HG02973 (cell line): Measurements from ENCODE around the gene NKIRAS1.
"Not testable (repeated sequence)": the region's sequence is repeated elsewhere in the genome, so short reads cannot be mapped to it uniquely, and the experiment has no call there.

Source experiments
- ATAC-seq: cut with Tn5 transposase; IDR thresholded peaks from one replicate; pipeline ENCODE4 v1.9.1; 2021; ENCODE audit warnings: moderate library complexity; ENCODE audit not compliant: unreplicated experiment

NKIRAS1 gene

GRCh38 chr3:23941440-23941839 is 24.6 kb upstream of the NKIRAS1 start:
- ATAC-seq, result no peak

GRCh38 chr3:23940775-23941174 is 24.0 kb upstream of the NKIRAS1 start:
- ATAC-seq, result no peak

GRCh38 chr3:23938688-23939087 is 21.9 kb upstream of the NKIRAS1 start:
- no peak for ATAC-seq

DNA sequence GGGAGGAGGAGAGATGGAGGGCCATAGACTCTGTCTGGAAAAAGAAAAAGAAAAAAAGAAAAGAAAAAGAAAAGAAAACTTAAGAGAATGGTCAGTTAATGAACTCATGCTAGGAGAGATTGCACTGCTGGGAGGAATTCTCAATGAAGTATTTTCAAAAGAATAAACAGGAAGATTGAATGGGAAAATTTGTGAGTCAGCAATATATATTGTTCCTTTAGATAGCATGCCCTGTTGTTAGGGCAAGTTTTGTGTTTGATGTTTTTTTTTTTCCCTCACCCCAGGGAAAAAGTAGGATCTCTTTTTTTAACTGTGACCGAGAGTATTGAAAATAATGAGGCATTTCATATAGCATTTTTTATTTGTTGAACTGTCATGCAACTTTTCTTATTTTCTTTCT is 20.5 kb upstream of the NKIRAS1 start:
- no peak for ATAC-seq

DNA sequence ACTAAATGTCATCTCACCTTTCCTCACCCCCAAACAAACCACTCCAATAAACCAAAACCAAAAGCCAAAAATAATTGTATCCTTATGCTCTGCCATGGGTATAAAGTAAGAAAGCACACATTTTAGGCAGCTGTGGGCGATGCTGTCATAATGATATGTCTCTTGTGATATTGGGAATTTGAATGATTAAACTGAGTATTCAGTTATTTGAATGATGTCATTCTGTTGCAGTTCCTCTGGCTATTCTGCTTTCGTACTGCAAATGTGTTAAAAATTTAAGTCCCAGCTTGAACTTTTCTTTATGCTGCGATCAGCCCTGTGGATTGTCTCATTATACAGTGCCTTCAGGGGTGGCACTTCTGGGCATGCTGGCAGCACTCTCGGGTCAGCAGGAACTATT is 17.5 kb upstream of the NKIRAS1 start:
- no peak for ATAC-seq

DNA sequence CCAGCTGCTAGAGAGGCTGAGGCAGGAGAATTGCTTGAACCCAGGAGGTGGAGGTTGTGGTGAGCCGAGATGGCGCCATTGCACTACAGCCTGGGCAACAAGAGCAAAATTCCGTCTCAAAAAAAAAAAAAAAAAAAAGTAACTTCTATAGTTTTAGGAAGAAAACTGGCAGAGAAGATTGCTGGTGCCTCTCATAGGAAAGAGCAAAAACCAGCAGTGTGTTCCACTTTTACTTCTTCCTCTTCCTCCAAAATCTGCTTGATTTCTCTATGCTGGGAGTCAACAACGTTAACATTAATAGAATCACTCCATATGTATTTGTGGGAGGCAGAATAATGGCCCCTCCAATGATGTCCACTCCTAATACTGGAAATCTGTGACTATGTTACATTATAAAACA is 15.8 kb upstream of the NKIRAS1 start:
- no peak for ATAC-seq

- ATAC-seq, result no peak
Measured at GRCh38 chr3:23931597-23931996, 14.8 kb upstream of the NKIRAS1 start.

DNA sequence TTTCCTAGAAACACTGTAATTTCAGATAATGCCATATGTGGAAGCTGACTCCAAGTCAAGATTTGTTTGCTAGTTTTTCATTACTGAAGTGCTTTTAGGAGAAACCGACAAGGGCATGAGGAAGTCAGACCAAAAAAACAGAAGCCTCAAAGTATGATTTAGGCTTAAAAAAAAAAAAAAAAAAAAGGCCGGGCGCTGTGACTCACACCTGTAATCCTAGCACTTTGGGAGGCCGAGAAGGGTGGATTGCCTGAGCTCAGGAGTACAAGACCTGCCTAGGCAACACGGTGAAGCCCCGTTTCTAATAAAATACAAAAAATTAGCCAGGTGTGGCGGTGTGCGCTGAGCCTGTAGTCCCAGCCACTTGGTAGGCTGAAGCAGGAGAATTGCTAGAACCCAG is 11.7 kb upstream of the NKIRAS1 start:
- ATAC-seq, result no peak

GRCh38 chr3:23926736-23927135 is 9.9 kb upstream of the NKIRAS1 start:
- ATAC-seq, result no peak

GRCh38 chr3:23926246-23926645 is 9.5 kb upstream of the NKIRAS1 start:
- no peak for ATAC-seq

GRCh38 chr3:23923786-23924185 is 7.0 kb upstream of the NKIRAS1 start:
- ATAC-seq, result no peak

- no peak for ATAC-seq
Measured at GRCh38 chr3:23921052-23921511, 4.3 kb upstream of the NKIRAS1 start.

DNA sequence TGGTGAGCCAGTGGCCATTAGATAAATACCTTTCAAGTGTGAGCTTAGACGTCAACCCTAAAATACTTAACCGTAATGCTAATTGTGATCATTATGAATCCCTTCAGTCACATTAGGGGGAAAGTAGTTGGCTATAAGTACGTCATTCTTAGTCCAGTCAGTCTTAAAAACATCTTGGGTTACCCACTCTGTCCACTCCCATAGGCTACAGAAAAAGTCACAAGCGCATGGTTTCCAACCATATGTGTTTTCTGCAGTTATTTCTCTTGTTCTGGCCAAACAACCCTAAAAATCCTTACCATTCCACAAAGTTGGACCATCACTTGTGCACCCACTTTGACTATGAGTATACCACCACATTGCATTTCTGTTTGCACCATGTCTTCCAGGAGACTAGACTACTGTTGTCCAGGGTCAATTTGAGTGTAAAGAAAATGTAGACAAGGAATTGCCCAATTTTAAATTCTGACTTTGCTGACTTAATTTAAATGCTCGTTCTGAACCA is 3.4 kb upstream of the NKIRAS1 start:
- ATAC-seq, result no peak

GRCh38 chr3:23919628-23920027 is 2.8 kb upstream of the NKIRAS1 start:
- ATAC-seq, result no peak

GRCh38 chr3:23918331-23918730 is 1.5 kb upstream of the NKIRAS1 start:
- not testable (repeated sequence) for ATAC-seq

- ATAC-seq, result not testable (repeated sequence)
Measured at GRCh38 chr3:23917679-23918303, 1.0 kb upstream of the NKIRAS1 start.

DNA sequence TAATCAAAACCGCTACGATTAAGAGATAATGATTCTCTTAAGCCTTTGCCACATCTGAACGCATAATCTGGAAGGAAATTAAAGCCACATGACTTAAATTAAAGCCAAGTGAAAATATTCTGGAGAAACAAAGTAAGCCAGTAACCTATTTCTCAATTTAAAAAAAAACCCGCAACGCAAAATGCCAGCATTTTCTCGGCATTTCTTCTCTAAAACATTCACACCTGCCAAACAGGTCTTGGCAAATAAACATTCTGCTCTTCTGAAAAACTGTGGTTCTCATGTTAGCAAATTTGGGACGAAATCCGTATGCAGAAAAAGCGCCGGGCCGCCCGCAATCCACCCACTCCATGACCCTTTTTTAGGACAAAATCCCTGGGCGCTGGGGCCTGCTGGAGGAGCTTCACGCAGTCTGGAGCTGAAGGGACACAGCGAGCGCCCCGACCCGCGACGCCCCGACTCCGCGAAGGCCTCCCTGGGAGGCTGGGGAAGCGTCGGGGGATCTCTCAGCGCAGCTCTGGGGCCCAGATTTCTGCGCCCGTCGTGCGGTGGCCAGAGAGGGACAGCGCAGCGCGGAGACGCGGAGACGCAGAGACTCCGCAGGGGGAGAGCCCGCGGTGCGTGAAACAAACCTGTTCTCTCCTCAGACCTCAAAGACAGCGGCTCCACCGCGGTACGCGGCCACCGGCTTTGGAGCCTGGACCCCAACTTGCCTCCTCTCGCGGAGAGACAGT is 471 bp downstream of the NKIRAS1 start:
- peak; percentile 36 for ATAC-seq

- no peak for ATAC-seq
Measured at GRCh38 chr3:23915537-23916108, 1.2 kb downstream of the NKIRAS1 start.

- no peak for ATAC-seq
Measured at GRCh38 chr3:23913873-23914743, 2.7 kb downstream of the NKIRAS1 start.

GRCh38 chr3:23913182-23913581 is 3.6 kb downstream of the NKIRAS1 start:
- no peak for ATAC-seq

DNA sequence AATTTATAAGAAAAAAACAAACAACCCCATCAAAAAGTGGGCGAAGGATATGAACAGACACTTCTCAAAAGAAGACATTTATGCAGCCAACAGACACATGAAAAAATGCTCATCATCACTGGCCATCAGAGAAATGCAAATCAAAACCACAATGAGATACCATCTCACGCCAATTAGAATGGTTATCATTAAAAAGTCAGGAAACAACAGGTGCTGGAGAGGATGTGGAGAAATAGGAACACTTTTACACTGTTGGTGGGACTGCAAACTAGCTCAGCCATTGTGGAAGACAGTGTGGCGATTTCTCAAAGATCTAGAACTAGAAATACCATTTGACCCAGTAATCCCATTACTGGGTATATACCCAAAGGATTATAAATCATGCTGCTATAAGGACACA is 4.5 kb downstream of the NKIRAS1 start:
- ATAC-seq, result not testable (repeated sequence)
